HCT116 (cell line): ENCODE measurements around the gene CGB1.
"Not testable (repeated sequence)": the region's sequence is repeated elsewhere in the genome, so short reads cannot be mapped to it uniquely, and the experiment has no call there.

Experiments used
- CBX3 ChIP-seq: IDR thresholded peaks from 2 replicates; pipeline ENCODE4 v1.6.1; 2012; ENCODE audit warnings: low read depth
- CTCF ChIP-seq, 3 experiments: fragments of 200-600 bp in 1 of 3; sonication (generic) in 1 of 3; IDR thresholded peaks in 2 of 3; conservative IDR thresholded peaks in 1 of 3; 2 replicates each; pipeline ENCODE4 v1.5.1; 2012 to 2017; ENCODE audit warnings: low read depth in 2 of 3, low read length in 2 of 3, antibody characterized with exemption in 1 of 3, borderline replicate concordance in 1 of 3, control low read depth in 1 of 3, mild to moderate bottlenecking in 1 of 3, mixed read lengths in 1 of 3, mixed run types in 1 of 3, moderate library complexity in 1 of 3; ENCODE audit not compliant: insufficient read depth in 1 of 3
- EGR1 ChIP-seq: IDR thresholded peaks from 2 replicates; pipeline ENCODE4 v1.6.1; 2012; ENCODE audit warnings: low read depth
- ELF1 ChIP-seq: IDR thresholded peaks from 2 replicates; pipeline ENCODE4 v1.6.1; 2012; ENCODE audit warnings: low read depth, borderline replicate concordance
- EZH2 ChIP-seq: fragments of 200-600 bp; sonication (generic); IDR thresholded peaks from 2 replicates; pipeline ENCODE4 v1.6.1; 2017; ENCODE audit warnings: antibody characterized with exemption, mixed run types
- JUND ChIP-seq: IDR thresholded peaks from 2 replicates; pipeline ENCODE4 v1.6.1; 2012
- MAX ChIP-seq: IDR thresholded peaks from 2 replicates; pipeline ENCODE4 v1.6.1; 2012
- POLR2A ChIP-seq: IDR thresholded peaks from 2 replicates; pipeline ENCODE4 v1.7.0; 2011; ENCODE audit warnings: borderline replicate concordance; ENCODE audit not compliant: insufficient read depth, insufficient read length; ENCODE audit errors: extremely low read depth
- POLR2AphosphoS5 ChIP-seq: IDR thresholded peaks from 2 replicates; pipeline ENCODE4 v1.6.1; 2011; ENCODE audit warnings: mild to moderate bottlenecking, low read depth, low read length, moderate library complexity
- RAD21 ChIP-seq: IDR thresholded peaks from 2 replicates; pipeline ENCODE4 v1.6.1; 2012; ENCODE audit warnings: low read depth, mild to moderate bottlenecking
- REST ChIP-seq: IDR thresholded peaks from 2 replicates; pipeline ENCODE4 v1.6.1; 2012; ENCODE audit warnings: low read depth
- TCF7L2 ChIP-seq: IDR thresholded peaks from 2 replicates; pipeline ENCODE4 v1.7.0; 2011; ENCODE audit warnings: borderline replicate concordance, inconsistent platforms; ENCODE audit not compliant: insufficient read depth, insufficient read length; ENCODE audit errors: extremely low read depth
- YY1 ChIP-seq: IDR thresholded peaks from 2 replicates; pipeline ENCODE4 v1.6.1; 2011; ENCODE audit warnings: low read length, low read depth, moderate library complexity, mild to moderate bottlenecking; ENCODE audit not compliant: insufficient replicate concordance; ENCODE audit errors: extremely low read depth
- ZFX ChIP-seq: fragments of 450-650 bp; IDR thresholded peaks from 2 replicates; pipeline ENCODE4 v1.6.1; 2017

- not testable (repeated sequence) for TF ChIP-seq CBX3; ZFX; CTCF (IDR thresholded peaks at IDR 0.05 in 2 of 3, conservative IDR thresholded peaks at IDR 0.05 in 1 of 3; ENCODE audit: borderline replicate concordance in 1 of 3, insufficient read depth in 1 of 3, low read depth in 2 of 3, low read length in 2 of 3); POLR2A; JUND; ELF1; MAX; EZH2; POLR2AphosphoS5; YY1; TCF7L2; RAD21; EGR1; REST
Measured at GRCh38 chr19:49024233-49024632, 12.5 kb downstream of the CGB1 start, which contains the start of gene CGB3.
